Activated B cell treated with CpG ODN at 0.5 μM for 24 hours (primary cell): ENCODE measurements around the gene MKNK1. TPM values are rescaled to one million over a fixed set of nuclear protein-coding genes. Genes with fewer than 3 reads are reported as not detected.

ENCODE experiments used
- ATAC-seq: fragments of 200-7000 bp; cut with Tn5 transposase; one replicate; pipeline ENCODE4 v1.10.0; 2021; ENCODE audit warnings: low read depth, mild to moderate bottlenecking, moderate library complexity
- CTCF ChIA-PET: fragments of 350-600 bp; sonication (Branson Sonifier 250); formaldehyde crosslinking; loops from one replicate; lab custom pipeline; 2021; ENCODE audit warnings: antibody characterized with exemption; lab: Charles Lee
- POLR2A ChIA-PET: fragments of 350-600 bp; sonication (Branson Sonifier 250); formaldehyde crosslinking; loops from one replicate; lab custom pipeline; 2021; ENCODE audit warnings: antibody characterized with exemption; lab: Charles Lee
- DNase-seq: peaks from one replicate; pipeline ENCODE4 v3.0.0; 2022
- H3K27ac Mint-ChIP-seq: one replicate; pipeline ENCODE4 v1.8.0; 2020; ENCODE audit warnings: mixed read lengths
- H3K27me3 Mint-ChIP-seq: one replicate; pipeline ENCODE4 v1.8.0; 2021; ENCODE audit warnings: mixed read lengths
- H3K36me3 Mint-ChIP-seq: one replicate; pipeline ENCODE4 v1.8.0; 2021; ENCODE audit warnings: low read depth, mixed read lengths
- H3K4me1 Mint-ChIP-seq: one replicate; pipeline ENCODE4 v1.8.0; 2021; ENCODE audit warnings: mixed read lengths
- H3K4me3 Mint-ChIP-seq: one replicate; pipeline ENCODE4 v1.8.0; 2020; ENCODE audit warnings: mild to moderate bottlenecking, mixed read lengths
- H3K9me3 Mint-ChIP-seq: one replicate; pipeline ENCODE4 v1.8.0; 2020; ENCODE audit warnings: mixed read lengths
- CTCF ChIP-seq: fragments of 200-600 bp; IDR thresholded peaks from one replicate; pipeline ENCODE4 v1.8.0; 2022; ENCODE audit warnings: antibody characterized with exemption, mild to moderate bottlenecking
- intact Hi-C: fragments of 100-400 bp; cut with micrococcal nuclease; formaldehyde crosslinking; loops from one replicate; pipeline ENCODE4 v1.15.1; 2024
- total RNA-seq: library from RNA; stranded (reverse); gene quantifications from 2 replicates; pipeline ENCODE4 v1.2.3, GENCODE V29; 2022

Gene MKNK1
- total RNA-seq, 1 donor from 2014 or later: 45.0 TPM

GRCh38 chr1:46599059-46599970 lies 4.8 kb downstream of the MKNK1 start:
- no peaks in the 10 kb centered on the region for H3K27me3 Mint-ChIP-seq
- peaks cover 38% of the 10 kb centered on the region for H3K4me1 Mint-ChIP-seq
- ATAC-seq: no peak
- no peak overlapping the region for H3K27ac Mint-ChIP-seq
- no peak for TF ChIP-seq CTCF
- DNase-seq: no peak
- no peaks in the 10 kb centered on the region for H3K9me3 Mint-ChIP-seq
- peaks cover 10% of the 10 kb centered on the region for H3K36me3 Mint-ChIP-seq
- no peak overlapping the region for H3K4me3 Mint-ChIP-seq
- intact Hi-C loops: no loop called here
- ChIA-PET CTCF (no interaction called here), POLR2A (no interaction called here)

GRCh38 chr1:46596846-46597245 lies 7.2 kb downstream of the MKNK1 start:
- no peak overlapping the region for H3K27ac Mint-ChIP-seq
- ATAC-seq (no peak), DNase-seq (no peak)
- H3K4me1 Mint-ChIP-seq: peaks cover 26% of the 10 kb centered on the region
- ChIA-PET POLR2A (no interaction called here), CTCF (no interaction called here)
- intact Hi-C loops: no loop called here
- peaks cover 26% of the 10 kb centered on the region for H3K36me3 Mint-ChIP-seq
- no peak overlapping the region for H3K4me3 Mint-ChIP-seq
- no peak for TF ChIP-seq CTCF
- H3K27me3 Mint-ChIP-seq: no peaks in the 10 kb centered on the region
- H3K9me3 Mint-ChIP-seq: no peaks in the 10 kb centered on the region

GRCh38 chr1:46596036-46596435 lies 8.0 kb downstream of the MKNK1 start:
- no peak overlapping the region for H3K27ac Mint-ChIP-seq
- peaks cover 24% of the 10 kb centered on the region for H3K4me1 Mint-ChIP-seq
- H3K36me3 Mint-ChIP-seq: peaks cover 34% of the 10 kb centered on the region
- no peak for TF ChIP-seq CTCF
- ChIA-PET POLR2A (no interaction called here), CTCF (no interaction called here)
- DNase-seq (no peak), ATAC-seq (no peak)
- no peaks in the 10 kb centered on the region for H3K27me3 Mint-ChIP-seq
- H3K9me3 Mint-ChIP-seq: no peaks in the 10 kb centered on the region
- intact Hi-C loops: no loop called here
- H3K4me3 Mint-ChIP-seq: no peak overlapping the region

- H3K27ac Mint-ChIP-seq: no peak overlapping the region
- H3K27me3 Mint-ChIP-seq: no peaks in the 10 kb centered on the region
- ChIA-PET CTCF (no interaction called here), POLR2A (interaction anchor here (0.8 kb wide), 1 partner anchor 9 kb away, joined by 4 read pairs; the partner anchor contains the start of gene MKNK1)
- peaks cover 44% of the 10 kb centered on the region for H3K36me3 Mint-ChIP-seq
- H3K9me3 Mint-ChIP-seq: no peaks in the 10 kb centered on the region
- no peak overlapping the region for H3K4me3 Mint-ChIP-seq
- intact Hi-C loops: no loop called here
- ATAC-seq (no peak), DNase-seq (no peak)
- H3K4me1 Mint-ChIP-seq: peaks cover 24% of the 10 kb centered on the region
- TF ChIP-seq CTCF: no peak
Observed at GRCh38 chr1:46595127-46595526, 8.9 kb downstream of the MKNK1 start.

- intact Hi-C loops: no loop called here
- Mint-ChIP-seq H3K4me1 (peaks cover 22% of the 10 kb centered on the region), H3K9me3 (no peaks in the 10 kb centered on the region), H3K27me3 (no peaks in the 10 kb centered on the region), H3K36me3 (peaks cover 54% of the 10 kb centered on the region), H3K27ac (no peak overlapping the region), H3K4me3 (no peak overlapping the region)
- TF ChIP-seq CTCF: no peak
- ChIA-PET POLR2A (interaction anchor here (0.7 kb wide), 1 partner anchor 362 kb away, joined by 4 read pairs; no protein-coding TSS in a partner anchor), CTCF (no interaction called here)
- ATAC-seq: no peak
- DNase-seq: no peak
Observed at GRCh38 chr1:46594063-46594462, 10.0 kb downstream of the MKNK1 start.
